ENCODE results near the gene REEP5. TPM values are rescaled to one million over a fixed set of nuclear protein-coding genes. Genes with fewer than 3 reads are reported as not detected.
"Not testable (repeated sequence)": the region's sequence is repeated elsewhere in the genome, so short reads cannot be mapped to it uniquely, and the experiment has no call there.

The REEP5 gene
- total and polyA plus RNA-seq, 2 donors from 2014 or later: 132 to 157 TPM

DNA sequence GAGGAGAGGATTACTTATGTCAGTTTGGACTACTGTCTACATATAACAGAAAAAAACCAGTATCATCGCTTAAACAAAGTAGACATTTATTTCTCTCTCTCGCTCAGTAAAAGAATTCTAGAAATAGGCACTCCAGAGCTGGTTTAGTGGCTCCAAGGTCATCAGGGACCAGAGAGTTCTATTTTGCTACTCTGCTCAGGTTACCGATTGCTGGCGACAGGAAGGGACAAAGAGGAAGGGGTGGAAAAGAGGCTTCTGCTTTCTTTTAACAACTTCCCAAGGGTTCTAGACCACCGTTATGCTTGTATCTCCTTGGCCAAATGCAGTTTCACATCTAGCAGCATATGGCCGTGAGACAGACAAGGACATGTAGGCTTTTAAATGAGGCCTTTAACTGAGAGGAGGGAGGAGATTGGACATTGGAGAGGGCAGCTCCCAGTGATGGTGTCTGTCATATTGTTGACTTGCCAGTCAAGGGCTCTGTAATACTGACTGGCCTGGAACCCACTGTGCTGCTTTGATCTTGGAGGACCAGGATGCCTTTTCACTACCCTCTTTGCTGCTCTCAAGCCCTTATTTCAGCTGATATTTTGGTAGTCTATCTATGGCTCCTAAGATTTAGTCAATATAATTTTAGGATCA is 39.0 kb upstream of the REEP5 start:
- Histone ChIP-seq H3K4me1 (ENCODE audit: control insufficient read depth in 2 of 3, insufficient read depth in 2 of 3, low read depth in 1 of 3, low read length in 3 of 3) (no peaks in the 10 kb centered on the region), H3K27me3 (ENCODE audit: control insufficient read depth, insufficient read depth, low read length) (no peaks in the 10 kb centered on the region), H3K9me3 (ENCODE audit: control insufficient read depth in 2 of 3, insufficient read depth in 1 of 3, low read length in 3 of 3) (no peaks in the 10 kb centered on the region), H3K36me3 (ENCODE audit: control insufficient read depth in 2 of 3, insufficient read depth in 3 of 3, low read length in 3 of 3) (no peaks in the 10 kb centered on the region), H3K9ac (ENCODE audit: low read length in 3 of 3) (no peak overlapping the region), H3K4me3 (ENCODE audit: low read length in 3 of 3) (no peak overlapping the region), H3K27ac (ENCODE audit: low read depth in 2 of 2, low read length in 2 of 2) (no peak overlapping the region)
- DNase-seq (no peak), FAIRE-seq (no peak)
- intact Hi-C loops (cut with DNase I): no loop called here
- TF ChIP-seq, protein P1, sequence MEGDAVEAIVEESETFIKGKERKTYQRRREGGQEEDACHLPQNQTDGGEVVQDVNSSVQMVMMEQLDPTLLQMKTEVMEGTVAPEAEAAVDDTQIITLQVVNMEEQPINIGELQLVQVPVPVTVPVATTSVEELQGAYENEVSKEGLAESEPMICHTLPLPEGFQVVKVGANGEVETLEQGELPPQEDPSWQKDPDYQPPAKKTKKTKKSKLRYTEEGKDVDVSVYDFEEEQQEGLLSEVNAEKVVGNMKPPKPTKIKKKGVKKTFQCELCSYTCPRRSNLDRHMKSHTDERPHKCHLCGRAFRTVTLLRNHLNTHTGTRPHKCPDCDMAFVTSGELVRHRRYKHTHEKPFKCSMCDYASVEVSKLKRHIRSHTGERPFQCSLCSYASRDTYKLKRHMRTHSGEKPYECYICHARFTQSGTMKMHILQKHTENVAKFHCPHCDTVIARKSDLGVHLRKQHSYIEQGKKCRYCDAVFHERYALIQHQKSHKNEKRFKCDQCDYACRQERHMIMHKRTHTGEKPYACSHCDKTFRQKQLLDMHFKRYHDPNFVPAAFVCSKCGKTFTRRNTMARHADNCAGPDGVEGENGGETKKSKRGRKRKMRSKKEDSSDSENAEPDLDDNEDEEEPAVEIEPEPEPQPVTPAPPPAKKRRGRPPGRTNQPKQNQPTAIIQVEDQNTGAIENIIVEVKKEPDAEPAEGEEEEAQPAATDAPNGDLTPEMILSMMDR (IDR thresholded peaks at IDR 0.05; ENCODE audit: borderline replicate concordance, extremely low read depth, insufficient read depth): no peak

DNA sequence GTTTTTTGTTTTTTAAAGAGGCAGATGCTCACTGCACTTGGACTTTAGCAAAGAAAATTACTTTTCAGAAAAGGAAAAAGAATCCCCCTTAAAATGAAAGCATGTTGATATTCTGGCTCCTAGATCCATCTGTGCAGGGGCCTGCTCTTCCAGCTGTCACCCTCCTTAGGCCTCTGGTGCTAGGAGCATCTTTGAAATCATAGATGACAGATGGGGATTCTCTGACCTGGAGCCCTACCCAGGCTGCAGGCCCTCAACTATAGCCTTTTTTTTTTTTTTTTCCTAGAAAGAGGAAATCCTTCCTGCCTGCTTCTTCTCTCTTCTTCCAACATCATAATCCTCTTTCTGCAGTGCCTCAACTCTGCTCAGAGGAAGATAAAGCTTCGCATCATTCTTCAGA is 38.3 kb upstream of the REEP5 start:
- FAIRE-seq: no peak
- Histone ChIP-seq H3K4me3 (ENCODE audit: low read length in 3 of 3) (no peak overlapping the region), H3K27me3 (ENCODE audit: control insufficient read depth, insufficient read depth, low read length) (no peaks in the 10 kb centered on the region), H3K36me3 (ENCODE audit: control insufficient read depth in 2 of 3, insufficient read depth in 3 of 3, low read length in 3 of 3) (no peaks in the 10 kb centered on the region), H3K9me3 (ENCODE audit: control insufficient read depth in 2 of 3, insufficient read depth in 1 of 3, low read length in 3 of 3) (no peaks in the 10 kb centered on the region), H3K4me1 (ENCODE audit: control insufficient read depth in 2 of 3, insufficient read depth in 2 of 3, low read depth in 1 of 3, low read length in 3 of 3) (no peaks in the 10 kb centered on the region), H3K27ac (ENCODE audit: low read depth in 2 of 2, low read length in 2 of 2) (no peak overlapping the region), H3K9ac (ENCODE audit: low read length in 3 of 3) (no peak overlapping the region)
- intact Hi-C loops (cut with DNase I): no loop called here
- peak in 1 of 5 donors; percentile 21 for DNase-seq
- TF ChIP-seq, protein P1 (IDR thresholded peaks at IDR 0.05; ENCODE audit: borderline replicate concordance, extremely low read depth, insufficient read depth): no peak

DNA sequence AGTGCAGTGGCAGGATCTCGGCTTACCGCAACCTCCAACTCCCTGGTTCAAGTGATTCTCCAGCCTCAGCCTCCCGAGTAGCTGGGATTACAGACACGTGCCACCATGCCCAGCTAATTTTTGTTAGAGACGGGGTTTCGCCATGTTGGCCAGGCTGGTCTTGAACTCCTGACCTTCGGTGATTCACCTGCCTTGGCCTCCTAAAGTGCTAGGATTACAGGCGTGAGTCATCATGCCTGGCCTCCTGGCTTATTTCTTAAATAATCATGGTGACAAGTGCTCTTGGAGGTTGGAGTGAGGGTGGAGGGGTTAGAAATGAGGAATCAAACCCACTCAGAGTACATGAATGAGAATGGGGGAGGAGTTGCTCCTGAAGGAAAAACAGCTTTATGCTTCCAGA is 37.8 kb upstream of the REEP5 start:
- H3K4me1 ChIP-seq (ENCODE audit: control insufficient read depth in 2 of 3, insufficient read depth in 2 of 3, low read depth in 1 of 3, low read length in 3 of 3); DNase-seq; H3K9me3 ChIP-seq (ENCODE audit: control insufficient read depth in 2 of 3, insufficient read depth in 1 of 3, low read length in 3 of 3); H3K4me3 ChIP-seq (ENCODE audit: low read length in 3 of 3); FAIRE-seq; H3K27ac ChIP-seq (ENCODE audit: low read depth in 2 of 2, low read length in 2 of 2); H3K27me3 ChIP-seq (ENCODE audit: control insufficient read depth, insufficient read depth, low read length); H3K9ac ChIP-seq (ENCODE audit: low read length in 3 of 3); H3K36me3 ChIP-seq (ENCODE audit: control insufficient read depth in 2 of 3, insufficient read depth in 3 of 3, low read length in 3 of 3); intact Hi-C loops (cut with DNase I): not testable (repeated sequence)

DNA sequence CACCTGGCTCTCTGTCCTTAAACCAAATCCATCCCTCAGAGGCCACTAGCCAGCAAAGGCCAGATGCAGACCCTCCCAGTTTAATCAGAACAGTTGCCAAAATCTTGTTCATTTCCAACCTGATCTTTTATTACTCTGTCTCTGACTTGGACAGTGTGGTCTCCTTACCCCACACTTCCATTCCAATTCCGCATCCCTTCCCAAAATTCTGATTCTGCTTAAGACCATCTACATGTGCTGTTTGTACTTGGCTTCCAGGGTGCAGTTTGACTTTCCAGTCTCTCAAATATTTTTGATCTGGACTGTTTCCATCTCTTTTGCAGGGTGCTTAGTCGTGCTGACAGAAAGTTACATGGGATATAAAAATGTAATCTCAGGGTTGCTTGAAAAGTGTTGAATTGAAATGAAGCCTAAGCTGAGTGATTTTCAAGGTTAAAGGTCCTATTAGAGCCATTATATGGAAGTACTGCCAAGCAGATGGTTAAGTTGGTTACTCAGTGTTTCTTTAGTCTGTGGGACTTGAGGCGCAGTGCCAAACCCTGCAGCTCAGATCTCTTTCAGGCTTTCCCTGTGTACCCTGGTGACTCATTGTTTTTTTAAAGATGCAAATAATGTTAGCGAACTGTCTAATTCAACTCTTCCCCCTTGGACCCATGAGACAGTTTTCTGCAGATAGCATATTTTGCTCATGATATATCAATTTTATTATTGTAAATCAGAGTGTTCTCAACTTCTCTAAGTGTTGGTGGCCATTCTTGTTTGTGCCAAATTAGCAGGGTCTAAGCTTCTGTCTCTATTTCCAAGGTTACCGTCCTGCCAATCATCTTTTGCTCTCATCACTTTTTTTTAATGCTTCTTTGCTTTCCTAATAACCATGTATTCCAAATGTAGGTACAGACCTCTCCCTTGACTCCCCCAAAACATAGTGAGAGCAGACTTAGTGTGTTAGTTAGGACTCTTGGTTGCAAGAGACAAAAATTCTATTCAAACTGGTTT is 36.4 kb upstream of the REEP5 start:
- Histone ChIP-seq H3K27ac (ENCODE audit: low read depth in 2 of 2, low read length in 2 of 2) (no peak overlapping the region), H3K27me3 (ENCODE audit: control insufficient read depth, insufficient read depth, low read length) (no peaks in the 10 kb centered on the region), H3K4me3 (ENCODE audit: low read length in 3 of 3) (no peak overlapping the region), H3K9me3 (ENCODE audit: control insufficient read depth in 2 of 3, insufficient read depth in 1 of 3, low read length in 3 of 3) (no peaks in the 10 kb centered on the region), H3K36me3 (ENCODE audit: control insufficient read depth in 2 of 3, insufficient read depth in 3 of 3, low read length in 3 of 3) (no peaks in the 10 kb centered on the region), H3K4me1 (ENCODE audit: control insufficient read depth in 2 of 3, insufficient read depth in 2 of 3, low read depth in 1 of 3, low read length in 3 of 3) (no peaks in the 10 kb centered on the region), H3K9ac (ENCODE audit: low read length in 3 of 3) (peak overlapping the region in 1 of 3 donors; percentile 23)
- intact Hi-C loops (cut with DNase I): no loop called here
- FAIRE-seq (no peak), DNase-seq (peak in 1 of 5 donors; percentile 85)
- TF ChIP-seq, protein P1 (IDR thresholded peaks at IDR 0.05; ENCODE audit: borderline replicate concordance, extremely low read depth, insufficient read depth): no peak
